Lung (tissue), 12 donors: ENCODE measurements around the gene SMYD4. TPM values are rescaled to one million over a fixed set of nuclear protein-coding genes. Genes with fewer than 3 reads are reported as not detected.
A peak's percentile ranks its signal among the peaks of the same experiment; 100 is the strongest.

Source experiments
- ATAC-seq: fragments of 200-7000 bp; cut with Tn5 transposase; one replicate; pipeline ENCODE4 v1.9.1; 2020; ENCODE audit warnings: moderate number of reproducible peaks; ENCODE audit not compliant: insufficient read depth, low FRiP score
- DNase-seq, 3 donors: peaks; one replicate each; pipeline ENCODE4 v3.0.0-alpha.2; 2013 to 2017
- H3K27ac ChIP-seq, 2 donors: one replicate each; pipeline ENCODE4 v1.5.1; 2013; ENCODE audit warnings: mild to moderate bottlenecking in 2 of 2, moderate library complexity in 2 of 2, control low read depth in 1 of 2, inconsistent platforms in 1 of 2, low read depth in 1 of 2, low read length in 1 of 2
- H3K27me3 ChIP-seq, 3 donors: one replicate each; pipeline ENCODE4 v1.5.1; 2013; ENCODE audit warnings: low read length in 2 of 3; ENCODE audit not compliant: control insufficient read depth in 3 of 3, insufficient read depth in 3 of 3
- H3K36me3 ChIP-seq, 4 donors: one replicate each; pipeline ENCODE4 v1.5.1; 2013; ENCODE audit warnings: low read length in 4 of 4, mild to moderate bottlenecking in 1 of 4, moderate library complexity in 1 of 4; ENCODE audit not compliant: control insufficient read depth in 4 of 4, insufficient read depth in 4 of 4
- H3K4me1 ChIP-seq, 5 donors: one replicate each; pipeline ENCODE4 v1.5.1; 2013; ENCODE audit warnings: low read length in 5 of 5, mild to moderate bottlenecking in 2 of 5, moderate library complexity in 1 of 5; ENCODE audit not compliant: control insufficient read depth in 5 of 5, insufficient read depth in 5 of 5
- H3K4me3 ChIP-seq: one replicate; pipeline ENCODE4 v1.5.1; 2013; ENCODE audit warnings: mild to moderate bottlenecking, control low read depth, moderate library complexity
- H3K9ac ChIP-seq, 2 donors: one replicate each; pipeline ENCODE4 v1.5.1; 2013; ENCODE audit warnings: low read length in 2 of 2, control low read depth in 1 of 2; ENCODE audit not compliant: insufficient read depth in 1 of 2
- H3K9me3 ChIP-seq, 4 donors: one replicate each; pipeline ENCODE4 v1.5.1; 2013; ENCODE audit warnings: low read length in 3 of 4, mild to moderate bottlenecking in 1 of 4, moderate library complexity in 1 of 4; ENCODE audit not compliant: control insufficient read depth in 4 of 4, insufficient read depth in 3 of 4
- WGBS, 2 donors: extraction: QIAGEN DNeasy Blood & Tissue Kit; methylation state at CpG; one replicate each; pipeline ENCODE4 v1.1.7; 2013; 5-methylcytosine and 5-hydroxymethylcytosine counted together
- polyA plus RNA-seq, 2 donors: library from polyadenylated mRNA; stranded (reverse); fragments of 200-250 nt; gene quantifications; one replicate each; pipeline ENCODE4 v1.2.1, GENCODE V29; 2013
- total RNA-seq, 2 donors: library from RNA; depleted of rRNA in 1 of 2; stranded (reverse); fragments of >200 nt in 1 of 2; gene quantifications; one replicate each; pipeline ENCODE4 v1.2.1, GENCODE V29; 2014 to 2021
- TF ChIP-seq, protein P1 (sequence below): IDR thresholded peaks from 2 replicates; pipeline ENCODE4 v1.5.1; 2012; ENCODE audit warnings: mild to moderate bottlenecking; ENCODE audit errors: control extremely low read depth, extremely low read depth
- donor health status: control.
- donor health status: control.
- donor health status: Bipolar disorder and iron deficiency.
- donor health status: healthy.
- donor health status: DM: yes; HTN: yes; CAD: no.

Gene SMYD4
- total and polyA plus RNA-seq, 4 donors, result 7.5 to 18.2 (median 11.2) TPM

DNA sequence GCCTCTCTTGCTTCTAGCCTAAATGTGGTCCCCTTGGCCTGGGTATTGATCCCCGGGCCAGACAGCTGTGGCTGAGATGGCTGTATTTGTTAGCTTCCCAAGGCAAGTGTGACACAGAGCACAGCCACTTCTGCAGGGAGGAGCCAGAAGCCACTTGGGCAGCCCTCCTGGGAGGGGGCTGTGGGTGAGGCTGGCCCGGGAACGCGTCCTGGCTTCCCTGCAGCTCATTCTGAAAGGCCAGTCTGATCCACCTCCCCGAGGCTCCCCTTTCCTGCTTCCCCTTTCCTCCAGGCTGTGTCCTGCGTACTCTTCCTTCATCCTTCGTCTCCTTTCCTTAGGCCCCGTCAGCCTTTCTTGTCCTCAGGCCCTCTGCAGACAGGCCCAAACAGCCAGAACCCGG, 79.1 kb downstream of the SMYD4 start:
- Histone ChIP-seq H3K9ac (no peak overlapping the region), H3K27me3 (no peaks in the 10 kb centered on the region), H3K9me3 (no peaks in the 10 kb centered on the region), H3K4me1 (peaks cover 0 to 7% (median 0%) of the 10 kb centered on the region in 5 donors), H3K36me3 (no peaks in the 10 kb centered on the region), H3K4me3 (no peak overlapping the region), H3K27ac (peak overlapping the region in 1 of 2 donors; percentile 57)
- TF ChIP-seq, protein P1, sequence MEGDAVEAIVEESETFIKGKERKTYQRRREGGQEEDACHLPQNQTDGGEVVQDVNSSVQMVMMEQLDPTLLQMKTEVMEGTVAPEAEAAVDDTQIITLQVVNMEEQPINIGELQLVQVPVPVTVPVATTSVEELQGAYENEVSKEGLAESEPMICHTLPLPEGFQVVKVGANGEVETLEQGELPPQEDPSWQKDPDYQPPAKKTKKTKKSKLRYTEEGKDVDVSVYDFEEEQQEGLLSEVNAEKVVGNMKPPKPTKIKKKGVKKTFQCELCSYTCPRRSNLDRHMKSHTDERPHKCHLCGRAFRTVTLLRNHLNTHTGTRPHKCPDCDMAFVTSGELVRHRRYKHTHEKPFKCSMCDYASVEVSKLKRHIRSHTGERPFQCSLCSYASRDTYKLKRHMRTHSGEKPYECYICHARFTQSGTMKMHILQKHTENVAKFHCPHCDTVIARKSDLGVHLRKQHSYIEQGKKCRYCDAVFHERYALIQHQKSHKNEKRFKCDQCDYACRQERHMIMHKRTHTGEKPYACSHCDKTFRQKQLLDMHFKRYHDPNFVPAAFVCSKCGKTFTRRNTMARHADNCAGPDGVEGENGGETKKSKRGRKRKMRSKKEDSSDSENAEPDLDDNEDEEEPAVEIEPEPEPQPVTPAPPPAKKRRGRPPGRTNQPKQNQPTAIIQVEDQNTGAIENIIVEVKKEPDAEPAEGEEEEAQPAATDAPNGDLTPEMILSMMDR, result no peak
- 77 to 83% methylated on average over 9 of the region's 9 CpGs for WGBS, 2 donors
- DNase-seq (no peak), ATAC-seq (no peak)

GRCh38 chr17:1746975-1747543, 82.6 kb downstream of the SMYD4 start:
- 62 to 81% methylated on average over 22 of the region's 22 CpGs for WGBS, 2 donors
- H3K4me3 ChIP-seq, result no peak overlapping the region
- TF ChIP-seq, protein P1, result no peak
- no peak overlapping the region for H3K9ac ChIP-seq
- no peaks in the 10 kb centered on the region for H3K27me3 ChIP-seq
- H3K27ac ChIP-seq, result peak overlapping the region in 1 of 2 donors; percentile 63
- H3K36me3 ChIP-seq, result no peaks in the 10 kb centered on the region
- peaks cover 0 to 5% (median 1%) of the 10 kb centered on the region in 5 donors for H3K4me1 ChIP-seq
- H3K9me3 ChIP-seq, result no peaks in the 10 kb centered on the region
- DNase-seq (no peak), ATAC-seq (peak; percentile 85)

DNA sequence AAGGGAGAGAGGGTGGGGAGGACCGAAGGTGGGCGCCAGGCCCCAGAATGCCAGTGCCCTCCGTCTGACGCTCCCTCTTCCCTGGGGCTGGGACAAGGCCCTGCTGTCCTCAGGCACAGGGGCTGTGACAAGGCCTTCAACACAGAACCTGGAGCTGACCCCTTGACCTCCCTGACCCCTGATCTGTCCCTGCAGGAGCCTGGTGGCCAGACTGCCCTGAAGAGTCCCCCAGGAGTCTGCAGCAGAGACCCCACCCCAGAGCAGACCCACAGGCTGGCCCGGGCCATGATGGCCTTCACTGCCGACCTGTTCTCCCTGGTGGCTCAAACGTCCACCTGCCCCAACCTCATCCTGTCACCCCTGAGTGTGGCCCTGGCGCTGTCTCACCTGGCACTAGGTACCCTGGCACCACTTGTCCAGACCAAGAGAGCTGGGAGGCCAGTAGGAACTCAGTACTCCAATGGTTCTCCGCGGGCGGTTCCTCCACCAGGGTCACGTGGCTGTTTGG, 84.1 kb downstream of the SMYD4 start:
- DNase-seq (no peak), ATAC-seq (no peak)
- Histone ChIP-seq H3K4me3 (no peak overlapping the region), H3K9ac (no peak overlapping the region), H3K36me3 (no peaks in the 10 kb centered on the region), H3K27ac (no peak overlapping the region), H3K9me3 (no peaks in the 10 kb centered on the region), H3K4me1 (peaks cover 0 to 5% (median 0%) of the 10 kb centered on the region in 5 donors), H3K27me3 (no peaks in the 10 kb centered on the region)
- 94 to 95% methylated on average over 11 to 12 of the region's 12 CpGs for WGBS, 2 donors
- TF ChIP-seq, protein P1, result no peak
